Left hindlimb (tissue), 1 donor: ENCODE data around the gene HEMK1.

Experiments
- DNase-seq: peaks from one replicate; pipeline ENCODE4 v3.0.0-alpha.2; 2018

HEMK1 gene

DNA sequence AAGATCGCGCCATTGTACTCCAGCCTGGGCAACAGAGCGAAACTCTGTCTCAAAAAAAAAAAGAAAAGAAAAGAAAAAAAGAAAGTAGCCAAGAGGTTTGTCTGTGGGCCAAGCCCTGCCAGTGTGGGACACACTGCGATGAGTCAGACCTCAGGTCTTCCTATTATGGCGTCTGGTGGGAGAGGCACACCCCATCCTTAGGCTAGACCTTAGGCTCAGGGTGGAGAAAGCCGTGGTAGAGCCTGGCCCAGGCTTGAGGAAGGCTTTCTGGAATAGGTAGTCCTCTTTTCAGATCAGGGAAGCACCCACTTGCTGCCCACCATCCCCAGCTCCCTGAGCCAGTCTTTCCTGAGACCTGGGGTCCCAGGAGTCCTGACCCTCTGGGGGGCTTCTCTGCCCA lies 6.0 kb downstream of the HEMK1 start:
- DNase-seq: no peak

- no peak for DNase-seq
Observed at GRCh38 chr3:50577348-50577747, 8.0 kb downstream of the HEMK1 start.

GRCh38 chr3:50580683-50581458 lies 11.5 kb downstream of the HEMK1 start:
- no peak for DNase-seq

DNA sequence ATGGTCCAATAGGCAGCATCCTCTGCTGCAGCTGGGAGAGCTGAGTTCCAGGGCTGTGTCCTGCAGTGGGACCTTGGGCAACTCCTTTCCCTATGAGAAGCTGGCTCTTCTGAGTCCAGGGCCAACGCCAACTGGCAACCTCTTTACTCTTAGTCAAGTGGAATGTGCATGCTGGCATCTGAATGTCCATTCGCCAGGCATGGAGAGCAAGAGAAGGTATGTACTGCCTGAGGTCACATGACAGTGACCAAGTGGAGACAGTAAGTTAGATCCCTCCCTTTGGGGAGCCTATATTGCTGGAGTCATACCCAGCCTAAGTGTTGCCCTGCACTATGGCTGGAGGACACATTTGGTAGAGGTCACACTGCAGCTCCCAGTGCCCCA lies 12.1 kb downstream of the HEMK1 start:
- DNase-seq: no peak

DNA sequence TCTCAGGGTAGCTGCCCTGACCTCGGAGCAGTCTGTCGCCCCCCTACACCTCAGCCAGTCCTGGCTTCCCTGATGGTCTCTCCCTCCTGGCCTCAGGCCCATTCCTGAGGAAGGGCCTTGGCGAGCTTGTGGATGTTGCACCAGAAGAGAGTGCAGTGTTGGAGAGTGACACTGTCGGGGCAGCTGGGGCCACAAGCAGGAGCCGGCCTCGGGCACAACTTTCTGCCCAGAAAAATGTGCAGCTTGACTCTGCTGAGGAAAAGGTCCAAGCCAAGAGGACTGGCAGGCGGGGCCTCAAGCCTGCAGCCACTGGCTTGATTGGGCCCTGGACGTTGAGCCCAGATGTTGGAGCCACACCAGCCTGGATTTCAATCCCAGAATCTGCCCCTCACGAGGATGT lies 12.8 kb downstream of the HEMK1 start:
- DNase-seq: no peak

GRCh38 chr3:50583897-50584296 lies 14.6 kb downstream of the HEMK1 start:
- no peak for DNase-seq

GRCh38 chr3:50584391-50584790 lies 15.1 kb downstream of the HEMK1 start:
- DNase-seq: no peak

- DNase-seq: no peak
Observed at GRCh38 chr3:50585919-50586762, 16.8 kb downstream of the HEMK1 start.

DNA sequence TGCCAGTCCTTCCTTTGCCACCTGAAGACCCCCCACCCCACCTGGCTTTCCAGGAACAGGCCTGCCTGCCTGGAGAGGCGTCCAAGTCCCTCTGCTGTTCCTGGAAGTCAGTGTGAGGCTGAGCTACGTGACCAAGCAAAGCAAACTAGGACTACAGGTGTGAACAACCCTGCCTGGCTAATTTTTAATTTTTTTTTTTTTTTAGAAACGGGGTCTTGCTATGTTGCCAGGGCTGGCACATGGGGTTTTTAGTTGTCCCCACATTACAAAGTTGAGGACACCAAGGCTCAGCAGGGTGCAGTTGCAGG lies 17.4 kb downstream of the HEMK1 start:
- DNase-seq: no peak

GRCh38 chr3:50587373-50587772 lies 18.1 kb downstream of the HEMK1 start:
- DNase-seq: no peak

- DNase-seq: no peak
Observed at GRCh38 chr3:50587806-50588758, 18.8 kb downstream of the HEMK1 start.

DNA sequence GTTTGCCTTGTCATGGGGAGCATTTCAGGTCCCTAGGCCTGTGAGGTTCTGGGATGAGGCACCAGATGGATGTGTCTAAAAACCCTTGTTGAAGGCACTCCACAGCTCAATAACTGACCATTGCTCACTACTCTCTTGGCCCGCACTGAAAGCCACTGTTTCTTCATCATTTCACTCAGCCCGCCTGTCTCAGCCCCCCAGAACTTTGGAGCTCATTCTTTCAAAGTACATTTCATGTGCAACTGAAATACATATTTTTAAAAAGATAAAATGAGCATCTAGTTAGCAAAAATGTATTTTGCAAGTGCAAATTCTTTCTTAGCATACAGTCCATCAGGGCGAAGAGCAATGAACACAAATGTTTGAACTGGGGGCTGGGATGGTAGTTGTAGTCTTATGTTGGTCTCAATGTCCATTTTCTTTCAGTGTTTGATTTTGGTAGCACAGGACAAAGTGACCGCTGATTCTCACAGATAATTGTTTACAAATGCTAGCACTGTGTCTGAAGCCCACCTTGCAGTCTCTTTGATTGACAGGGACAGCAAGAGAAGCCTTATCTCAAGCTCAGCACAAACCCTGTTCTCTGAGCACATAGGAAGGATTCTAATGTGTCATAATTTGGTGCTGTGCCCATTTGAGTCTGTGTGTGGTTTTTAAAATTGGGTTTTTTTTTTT lies 19.6 kb downstream of the HEMK1 start:
- no peak for DNase-seq

GRCh38 chr3:50591196-50591741 lies 21.9 kb downstream of the HEMK1 start:
- no peak for DNase-seq

- no peak for DNase-seq
Observed at GRCh38 chr3:50592568-50592967, 23.2 kb downstream of the HEMK1 start.

DNA sequence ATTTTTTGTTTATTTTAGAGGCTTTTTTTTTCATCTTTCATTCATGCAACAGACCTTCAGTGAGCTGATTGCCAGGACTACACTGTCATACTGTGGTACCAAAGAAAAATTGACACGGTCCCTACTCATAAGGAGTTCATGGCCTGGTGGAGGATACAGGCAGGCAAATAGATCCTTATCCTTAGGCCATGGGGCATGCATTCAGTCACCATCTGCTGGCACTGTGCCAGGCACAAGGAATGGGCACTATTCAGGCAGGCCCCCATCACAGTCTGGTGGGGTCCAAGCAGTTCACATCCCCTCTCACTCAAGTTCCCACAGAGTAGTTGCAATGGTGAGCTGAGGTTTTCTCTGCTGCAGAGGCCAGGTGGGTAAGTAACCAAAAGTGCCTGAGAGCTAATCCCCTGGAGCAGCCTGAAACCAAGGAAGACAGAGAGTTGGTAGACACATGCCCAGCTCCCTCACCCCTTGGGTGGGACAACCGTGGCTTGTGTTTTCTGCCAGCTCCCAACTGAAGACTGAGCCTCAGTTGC lies 25.0 kb downstream of the HEMK1 start:
- no peak for DNase-seq

GRCh38 chr3:50599115-50599715 lies 29.9 kb downstream of the HEMK1 start:
- no peak for DNase-seq

DNA sequence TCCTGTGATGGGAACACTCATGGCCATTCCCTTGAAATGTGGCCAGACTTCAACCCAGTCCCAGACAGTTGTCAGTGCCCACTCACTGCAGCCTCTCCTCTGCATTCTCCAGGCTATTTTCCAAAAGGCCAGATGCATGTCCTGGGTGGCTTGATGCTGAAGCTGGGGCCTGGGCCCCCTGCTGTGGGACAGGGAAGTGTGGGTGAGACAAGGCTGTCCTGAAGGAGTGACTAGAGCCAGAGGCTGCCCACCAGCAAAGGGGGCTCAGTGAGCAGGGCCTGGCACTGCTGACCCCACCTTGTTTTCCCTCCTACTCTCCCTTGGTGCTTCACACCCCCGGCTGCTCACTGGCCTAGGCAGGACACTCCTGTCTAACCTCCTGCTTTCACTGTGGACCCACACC lies 30.4 kb downstream of the HEMK1 start:
- DNase-seq: peak; percentile 29

DNA sequence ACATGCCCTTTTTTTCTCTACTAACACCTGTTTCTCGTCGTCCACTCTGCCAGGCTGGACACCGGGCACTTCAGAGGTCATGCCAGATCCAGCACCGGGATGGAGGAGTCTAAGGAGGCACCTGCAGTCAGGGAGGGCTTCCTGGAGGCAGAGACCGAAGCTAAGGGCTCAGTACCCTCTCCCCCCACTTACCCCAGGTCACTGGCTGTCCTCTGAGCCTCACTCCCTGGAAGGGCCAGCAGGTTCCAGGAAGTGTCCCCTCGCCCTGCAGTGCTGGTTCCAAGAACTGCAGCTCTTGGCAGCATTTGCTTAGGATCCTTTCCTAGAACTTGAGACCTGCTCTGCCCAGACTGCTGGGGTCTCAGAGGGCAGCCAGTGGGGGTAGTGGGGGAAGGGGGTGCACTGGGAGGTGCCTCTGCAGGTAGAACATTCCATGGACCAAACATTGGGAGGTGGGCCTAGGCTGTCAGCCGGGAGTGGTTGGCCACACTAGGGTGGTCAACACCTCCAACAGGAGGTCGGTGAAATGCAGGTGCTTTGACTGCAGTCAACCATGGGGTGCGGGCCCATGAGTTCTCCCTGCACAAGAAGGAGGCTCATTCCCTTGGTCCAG lies 30.9 kb downstream of the HEMK1 start:
- DNase-seq: no peak

DNA sequence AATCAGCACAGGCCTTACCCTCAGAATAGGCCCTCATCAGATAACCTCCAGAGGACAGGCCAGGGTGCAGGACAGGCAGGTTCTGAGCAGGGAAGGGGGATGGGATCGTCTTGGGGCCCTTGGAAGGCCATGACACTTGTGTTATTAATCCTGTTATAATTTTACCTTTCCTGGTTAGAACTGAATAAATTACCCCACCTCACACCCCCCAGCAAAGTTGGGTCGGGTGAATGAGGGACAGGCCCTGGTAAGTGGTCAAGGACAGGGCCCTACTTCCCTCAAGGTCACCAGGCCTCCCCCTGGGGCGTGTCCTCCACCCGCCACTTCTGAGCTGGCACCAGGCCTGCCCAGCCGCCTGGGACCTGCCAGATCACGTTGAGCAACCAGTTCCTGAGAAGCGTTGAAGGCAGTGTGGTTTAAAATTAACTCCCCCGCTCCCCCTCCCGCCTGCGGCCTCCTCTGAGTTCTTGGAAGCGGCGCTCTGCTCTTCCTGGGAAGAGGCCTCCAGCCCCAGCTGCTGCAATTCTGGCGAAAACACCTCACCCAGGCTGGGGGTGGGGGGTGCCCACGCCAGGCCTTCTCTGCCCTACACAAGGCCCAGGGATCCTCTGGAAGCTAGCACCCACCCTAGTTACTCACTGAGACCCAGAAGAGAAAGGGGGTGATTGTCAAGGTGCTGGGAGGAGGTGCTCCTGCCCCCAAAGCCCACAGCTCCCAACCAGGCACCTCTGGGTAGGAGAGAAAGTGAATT lies 31.7 kb downstream of the HEMK1 start:
- DNase-seq: peak; percentile 96

DNA sequence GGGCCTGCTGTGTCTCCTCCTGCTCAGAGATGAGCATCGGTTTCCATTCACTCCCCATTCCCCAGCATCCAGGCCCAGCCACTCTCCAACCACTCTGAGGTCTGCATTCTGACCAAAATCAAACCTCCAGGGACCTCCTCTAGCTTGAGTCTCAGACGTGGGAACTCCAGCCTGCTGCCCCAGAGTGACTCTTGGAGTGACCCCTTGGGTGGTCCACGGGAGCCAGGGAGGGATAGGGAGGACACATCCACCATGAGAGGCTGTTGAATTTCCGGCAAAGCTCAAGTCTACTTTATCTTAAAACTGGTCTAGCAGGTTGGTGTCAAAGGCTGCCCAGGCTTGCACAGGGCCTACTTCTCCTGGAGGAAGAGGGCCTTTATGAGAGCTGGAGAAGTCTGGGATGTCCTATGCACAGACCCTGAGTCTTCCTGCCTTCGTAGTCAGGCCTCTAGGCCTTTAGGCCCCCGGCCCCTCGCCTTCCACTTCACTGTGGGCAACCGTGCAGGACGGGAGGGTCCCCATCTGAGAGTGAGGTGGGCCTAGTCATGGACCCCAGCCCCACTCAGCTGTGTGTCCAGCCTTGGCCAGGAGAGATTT lies 33.4 kb downstream of the HEMK1 start:
- DNase-seq: peak; percentile 66
